PC-3 (cell line): ENCODE data around the gene PPP1R36. TPM values are rescaled to one million over a fixed set of nuclear protein-coding genes. Genes with fewer than 3 reads are reported as not detected.

ENCODE experiments used
- ATAC-seq: fragments of 200-7000 bp; cut with Tn5 transposase; 2 replicates; pipeline ENCODE4 v1.9.1; 2020; ENCODE audit warnings: mild to moderate bottlenecking, moderate library complexity
- BruUV-seq: library from RNA; stranded (reverse); fragments of 400-500 nt; replicated peaks from 2 replicates; lab custom pipeline; 2021; lab: Mats Ljungman, UMichigan
- CTCF ChIA-PET: fragments of 300-600 bp; sonication (Branson Sonifier 250); formaldehyde crosslinking; loops from one replicate; lab custom pipeline; 2022; ENCODE audit warnings: antibody characterized with exemption; lab: Charles Lee
- POLR2A ChIA-PET: fragments of 300-600 bp; sonication (Branson Sonifier 250); formaldehyde crosslinking; loops from one replicate; lab custom pipeline; 2022; ENCODE audit warnings: antibody characterized with exemption; ENCODE audit not compliant: unreplicated experiment; lab: Charles Lee
- DNase-seq: peaks from one replicate; pipeline ENCODE4 v3.0.0-alpha.2; 2015
- H2AFZ ChIP-seq: fragments of 300-600 bp; sonication (generic); 2 replicates; pipeline ENCODE4 v1.6.0; 2016; ENCODE audit warnings: antibody characterized with exemption, low read length
- H3F3A ChIP-seq: fragments of 300-600 bp; sonication (generic); one replicate; pipeline ENCODE4 v1.6.0; 2017; ENCODE audit warnings: antibody characterized with exemption, low read length, control low read depth, mild to moderate bottlenecking; ENCODE audit not compliant: unreplicated experiment
- H3K27ac ChIP-seq: fragments of 300-600 bp; sonication (generic); 2 replicates; pipeline ENCODE4 v1.5.1; 2016; ENCODE audit warnings: mild to moderate bottlenecking, low read length
- H3K27me3 ChIP-seq: fragments of 300-600 bp; sonication (generic); 2 replicates; pipeline ENCODE4 v1.6.1; 2016; ENCODE audit warnings: low read length, mixed read lengths
- H3K36me3 ChIP-seq: fragments of 300-600 bp; sonication (generic); 2 replicates; pipeline ENCODE4 v1.6.1; 2016; ENCODE audit warnings: low read depth, mixed run types, low read length, mixed read lengths
- H3K4me1 ChIP-seq: fragments of 300-600 bp; sonication (generic); 2 replicates; pipeline ENCODE4 v1.5.1; 2016; ENCODE audit warnings: low read length; ENCODE audit not compliant: insufficient read depth
- H3K4me2 ChIP-seq: fragments of 300-600 bp; sonication (generic); 2 replicates; pipeline ENCODE4 v1.6.0; 2016; ENCODE audit warnings: low read length
- H3K4me3 ChIP-seq: fragments of 300-600 bp; sonication (generic); 2 replicates; pipeline ENCODE4 v1.5.1; 2016; ENCODE audit warnings: mild to moderate bottlenecking, low read length, mixed read lengths
- H3K79me2 ChIP-seq: fragments of 300-600 bp; sonication (generic); 2 replicates; pipeline ENCODE4 v1.6.1; 2017; ENCODE audit warnings: low read length, mixed read lengths
- H3K9ac ChIP-seq: fragments of 300-600 bp; sonication (generic); 2 replicates; pipeline ENCODE4 v1.6.0; 2016; ENCODE audit warnings: mild to moderate bottlenecking, low read length
- H3K9me2 ChIP-seq: fragments of 300-600 bp; sonication (generic); replicated peaks from 2 replicates; pipeline ENCODE4 v1.6.1; 2016; ENCODE audit warnings: mixed run types, low read length, mixed read lengths
- H3K9me3 ChIP-seq: fragments of 300-600 bp; sonication (generic); 2 replicates; pipeline ENCODE4 v1.6.1; 2016; ENCODE audit warnings: low read length, mixed read lengths
- H4K20me1 ChIP-seq: fragments of 300-600 bp; sonication (generic); 2 replicates; pipeline ENCODE4 v1.6.1; 2016; ENCODE audit warnings: low read length, mixed read lengths
- CTCF ChIP-seq: fragments of 300-600 bp; sonication (generic); conservative IDR thresholded peaks from 2 replicates; pipeline ENCODE4 v1.5.1; 2017; ENCODE audit warnings: antibody characterized with exemption, low read depth, mild to moderate bottlenecking, low read length
- EZH2 ChIP-seq: fragments of 300-600 bp; sonication (generic); IDR thresholded peaks from one replicate; pipeline ENCODE4 v1.6.1; 2017; ENCODE audit warnings: antibody characterized with exemption, mild to moderate bottlenecking, low read length; ENCODE audit not compliant: unreplicated experiment
- EZH2phosphoT487 ChIP-seq: fragments of 300-600 bp; sonication (generic); IDR thresholded peaks from 2 replicates; pipeline ENCODE4 v1.6.1; 2018; ENCODE audit warnings: mild to moderate bottlenecking, antibody characterized with exemption, low read length, borderline replicate concordance
- intact Hi-C: fragments of 100-400 bp; cut with micrococcal nuclease; formaldehyde crosslinking; loops from 2 replicates; pipeline ENCODE4 v1.9.0; 2023
- total RNA-seq: library from RNA; depleted of rRNA; stranded (reverse); fragments of >200 nt; gene quantifications from 2 replicates; pipeline ENCODE4 v1.2.3, GENCODE V29; 2014

Gene PPP1R36
- total RNA-seq, 1 experiment from 2014 or later, result 0.26 TPM

- peaks cover 11% of the 10 kb centered on the region; the same call in 1 of the 2 replicates for H3K36me3 ChIP-seq
- H2AFZ ChIP-seq, result 0 out of 2 replicates have a peak overlapping the region, but pooled peaks have one; percentile 14
- no peaks in the 10 kb centered on the region for H3K9me3 ChIP-seq
- peak; percentile 37 for ATAC-seq
- no peak overlapping the region for H3K9ac ChIP-seq
- H3F3A ChIP-seq, result no peaks in the 10 kb centered on the region
- H3K4me2 ChIP-seq, result peak overlapping the region; percentile 41
- no peaks in the 10 kb centered on the region for H3K27me3 ChIP-seq
- no peak for TF ChIP-seq EZH2
- TF ChIP-seq CTCF, result peak; percentile 98
- H3K79me2 ChIP-seq, result peaks cover 100% of the 10 kb centered on the region
- ChIA-PET POLR2A (no interaction called here), CTCF (interaction anchor here (0.5 to 1.0 kb wide), 7 partner anchors 9 to 167 kb away, joined by 3 to 8 read pairs (median 3); partner anchors contain the start of gene MTHFD1)
- H4K20me1 ChIP-seq, result peaks cover 80% of the 10 kb centered on the region
- intact Hi-C loops, result loop anchor here (2.0 kb wide), 1 partner anchor 126 kb away; no protein-coding TSS in a partner anchor
- no peak overlapping the region for H3K4me3 ChIP-seq
- DNase-seq, result peak; percentile 88
- 0 out of 2 replicates have a peak overlapping the region, but pooled peaks have one; percentile 12 for H3K27ac ChIP-seq
- BruUV-seq, result no TSS peak
- H3K9me2 ChIP-seq, result no peaks in the 10 kb centered on the region
- H3K4me1 ChIP-seq, result peaks cover 54% of the 10 kb centered on the region
Observed at GRCh38 chr14:64510825-64511671, 38.7 kb upstream of the PPP1R36 start.

- Histone ChIP-seq H4K20me1 (peaks cover 75% of the 10 kb centered on the region), H3K4me1 (peaks cover 34% of the 10 kb centered on the region), H3K9me3 (no peaks in the 10 kb centered on the region), H3K9me2 (no peaks in the 10 kb centered on the region), H3F3A (no peaks in the 10 kb centered on the region), H3K9ac (no peak overlapping the region), H3K27me3 (no peaks in the 10 kb centered on the region), H2AFZ (no peak overlapping the region), H3K27ac (no peak overlapping the region), H3K4me2 (no peak overlapping the region), H3K79me2 (peaks cover 98% of the 10 kb centered on the region), H3K36me3 (peaks cover 13% of the 10 kb centered on the region; the same call in 1 of the 2 replicates), H3K4me3 (no peak overlapping the region)
- no TSS peak for BruUV-seq
- TF ChIP-seq CTCF (no peak), EZH2phosphoT487 (no peak), EZH2 (no peak)
- no peak for DNase-seq
- intact Hi-C loops, result no loop called here
- CTCF ChIA-PET, result no interaction called here
- POLR2A ChIA-PET, result no interaction called here
- no peak for ATAC-seq
Observed at GRCh38 chr14:64513271-64513670, 36.5 kb upstream of the PPP1R36 start.

GRCh38 chr14:64515053-64515452 lies 34.7 kb upstream of the PPP1R36 start:
- ChIA-PET CTCF (interaction anchor here (0.6 to 1.1 kb wide), 4 partner anchors 25 to 268 kb away, joined by 4 to 10 read pairs (median 6); partner anchors contain the start of genes HSPA2 and MTHFD1), POLR2A (interaction anchor here (0.6 kb wide), 1 partner anchor 134 kb away, joined by 4 read pairs; no protein-coding TSS in a partner anchor)
- no peaks in the 10 kb centered on the region for H3K27me3 ChIP-seq
- peaks cover under 1% of the 10 kb centered on the region for H3F3A ChIP-seq
- no peak overlapping the region for H3K4me3 ChIP-seq
- H3K4me1 ChIP-seq, result peaks cover 25% of the 10 kb centered on the region
- peak; percentile 72 for DNase-seq
- no peaks in the 10 kb centered on the region for H3K9me3 ChIP-seq
- TF ChIP-seq CTCF, result no peak
- no peak for TF ChIP-seq EZH2
- no peak for TF ChIP-seq EZH2phosphoT487
- H3K79me2 ChIP-seq, result peaks cover 97% of the 10 kb centered on the region
- no peak overlapping the region for H3K9ac ChIP-seq
- no TSS peak for BruUV-seq
- peaks cover 13% of the 10 kb centered on the region; the same call in 1 of the 2 replicates for H3K36me3 ChIP-seq
- H3K9me2 ChIP-seq, result no peaks in the 10 kb centered on the region
- no peak overlapping the region for H3K27ac ChIP-seq
- intact Hi-C loops, result no loop called here
- peak; percentile 71 for ATAC-seq
- H2AFZ ChIP-seq, result no peak overlapping the region
- peak overlapping the region; percentile 20; the same call in 1 of the 2 replicates for H3K4me2 ChIP-seq
- H4K20me1 ChIP-seq, result peaks cover 67% of the 10 kb centered on the region
